Upper lobe of left lung (tissue), 6 donors: ENCODE measurements around the gene AHCYL2. TPM values are rescaled to one million over a fixed set of nuclear protein-coding genes. Genes with fewer than 3 reads are reported as not detected.

ENCODE experiments used
- ATAC-seq, 2 donors: fragments of 200-7000 bp; cut with Tn5 transposase; one replicate each; pipeline ENCODE4 v1.9.1; 2022; ENCODE audit warnings: mild to moderate bottlenecking in 2 of 2, moderate library complexity in 2 of 2; ENCODE audit not compliant: low FRiP score in 2 of 2
- DNase-seq, 2 donors: peaks; one replicate each; pipeline ENCODE4 v3.0.0-alpha.2; 2019 to 2020
- H3K27ac ChIP-seq, 4 donors: fragments of 200-600 bp; sonication (generic); one replicate each; pipeline ENCODE4 v1.5.1; 2016 to 2019
- H3K27me3 ChIP-seq, 4 donors: fragments of 200-600 bp; sonication (generic); one replicate each; pipeline ENCODE4 v1.5.1; 2017 to 2019
- H3K36me3 ChIP-seq, 4 donors: fragments of 200-600 bp; sonication (generic); one replicate each; pipeline ENCODE4 v1.5.1; 2016 to 2019
- H3K4me1 ChIP-seq, 4 donors: fragments of 200-600 bp; sonication (generic); one replicate each; pipeline ENCODE4 v1.5.1; 2018 to 2019
- H3K4me3 ChIP-seq, 4 donors: fragments of 200-600 bp; sonication (generic); one replicate each; pipeline ENCODE4 v1.5.1; 2017 to 2019; ENCODE audit warnings: mild to moderate bottlenecking in 2 of 4, moderate library complexity in 1 of 4
- H3K9me3 ChIP-seq, 4 donors: fragments of 200-600 bp; sonication (generic); one replicate each; pipeline ENCODE4 v1.5.1; 2018 to 2019
- EP300 ChIP-seq, 4 donors: sonication (generic); formaldehyde crosslinking; IDR thresholded peaks; one replicate each; pipeline ENCODE4 v1.5.1; 2017; ENCODE audit warnings: antibody characterized with exemption in 4 of 4, control low read depth in 2 of 4
- POLR2A ChIP-seq, 4 donors: fragments of 450-650 bp; IDR thresholded peaks; one replicate each; pipeline ENCODE4 v1.5.1; 2016 to 2017; ENCODE audit warnings: antibody characterized with exemption in 4 of 4, mild to moderate bottlenecking in 2 of 4
- POLR2AphosphoS5 ChIP-seq, 2 donors: sonication (generic); formaldehyde crosslinking; IDR thresholded peaks; one replicate each; pipeline ENCODE4 v1.5.1; 2017; ENCODE audit warnings: antibody characterized with exemption in 2 of 2
- WGBS, 2 donors: methylation state at CpG; one replicate each; pipeline ENCODE4 v1.1.5; 2017 to 2018; 5-methylcytosine and 5-hydroxymethylcytosine counted together
- total RNA-seq, 6 donors: library from RNA; depleted of rRNA in 4 of 6; stranded (reverse); fragments of >200 nt in 4 of 6; gene quantifications; one replicate each; pipeline versions ENCODE4 v1.1.0 to v1.2.1, GENCODE V29; 2016 to 2021
- TF ChIP-seq, protein P1 (sequence below), 6 experiments: fragments of 450-650 bp in 4 of 6; fragments of 200-600 bp in 2 of 6; sonication (generic) in 2 of 6; IDR thresholded peaks; one replicate each; pipeline ENCODE4 v1.5.1; 2016 to 2019; ENCODE audit warnings: antibody characterized with exemption in 6 of 6
- donor health status: DM: no; HTN: no; CAD: no; lungs with moderate emphysema.
- donor health status: DM: no; HTN: yes; CAD: no; lungs with severe emphysema.

The AHCYL2 gene
- total RNA-seq, 6 donors from 2014 or later: 41.9 to 197 (median 110) TPM

DNA sequence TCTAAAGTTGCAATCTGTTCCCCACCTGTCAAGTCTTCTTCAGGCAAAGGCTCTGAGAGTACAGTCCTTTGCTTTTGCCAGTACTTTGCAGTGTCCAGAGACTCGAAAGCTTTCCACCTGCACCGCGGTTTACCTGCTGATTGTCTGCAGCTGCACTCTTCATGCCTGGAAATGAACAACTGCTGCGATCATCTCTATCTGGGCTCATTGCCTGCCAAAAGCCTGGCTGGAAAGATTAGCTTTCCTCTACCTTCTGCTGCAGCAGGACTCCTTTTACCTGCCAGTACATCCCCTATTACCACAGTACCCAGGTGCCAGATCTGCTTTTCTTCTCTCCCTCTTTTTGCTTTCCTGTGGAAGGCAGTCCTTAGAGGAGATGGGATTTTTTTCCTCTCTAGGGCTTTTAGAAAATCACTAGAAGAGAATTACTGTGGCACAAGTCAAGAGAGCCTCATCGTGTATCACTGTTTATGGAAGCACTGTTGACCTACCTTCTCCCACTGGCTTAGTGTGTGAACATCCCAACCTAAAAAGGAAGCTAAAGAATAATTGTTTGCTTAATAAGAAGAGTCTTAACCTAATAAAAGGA, 211.6 kb downstream of the AHCYL2 start:
- H3K27me3 ChIP-seq: peaks cover 0 to 6% (median 2%) of the 10 kb centered on the region in 4 donors
- H3K4me3 ChIP-seq: no peak overlapping the region
- no peak for TF ChIP-seq POLR2AphosphoS5 (IDR thresholded peaks at IDR 0.05)
- TF ChIP-seq, protein P1, sequence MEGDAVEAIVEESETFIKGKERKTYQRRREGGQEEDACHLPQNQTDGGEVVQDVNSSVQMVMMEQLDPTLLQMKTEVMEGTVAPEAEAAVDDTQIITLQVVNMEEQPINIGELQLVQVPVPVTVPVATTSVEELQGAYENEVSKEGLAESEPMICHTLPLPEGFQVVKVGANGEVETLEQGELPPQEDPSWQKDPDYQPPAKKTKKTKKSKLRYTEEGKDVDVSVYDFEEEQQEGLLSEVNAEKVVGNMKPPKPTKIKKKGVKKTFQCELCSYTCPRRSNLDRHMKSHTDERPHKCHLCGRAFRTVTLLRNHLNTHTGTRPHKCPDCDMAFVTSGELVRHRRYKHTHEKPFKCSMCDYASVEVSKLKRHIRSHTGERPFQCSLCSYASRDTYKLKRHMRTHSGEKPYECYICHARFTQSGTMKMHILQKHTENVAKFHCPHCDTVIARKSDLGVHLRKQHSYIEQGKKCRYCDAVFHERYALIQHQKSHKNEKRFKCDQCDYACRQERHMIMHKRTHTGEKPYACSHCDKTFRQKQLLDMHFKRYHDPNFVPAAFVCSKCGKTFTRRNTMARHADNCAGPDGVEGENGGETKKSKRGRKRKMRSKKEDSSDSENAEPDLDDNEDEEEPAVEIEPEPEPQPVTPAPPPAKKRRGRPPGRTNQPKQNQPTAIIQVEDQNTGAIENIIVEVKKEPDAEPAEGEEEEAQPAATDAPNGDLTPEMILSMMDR (IDR thresholded peaks at IDR 0.05): no peak
- no peak for TF ChIP-seq POLR2A (IDR thresholded peaks at IDR 0.05)
- peaks cover 8 to 16% (median 12%) of the 10 kb centered on the region in 4 donors for H3K4me1 ChIP-seq
- DNase-seq (no peak), ATAC-seq (no peak)
- H3K27ac ChIP-seq: no peak overlapping the region
- H3K9me3 ChIP-seq: no peaks in the 10 kb centered on the region
- H3K36me3 ChIP-seq: no peaks in the 10 kb centered on the region
- WGBS, 2 donors: 94 to 95% methylated on average over 5 of the region's 5 CpGs

DNA sequence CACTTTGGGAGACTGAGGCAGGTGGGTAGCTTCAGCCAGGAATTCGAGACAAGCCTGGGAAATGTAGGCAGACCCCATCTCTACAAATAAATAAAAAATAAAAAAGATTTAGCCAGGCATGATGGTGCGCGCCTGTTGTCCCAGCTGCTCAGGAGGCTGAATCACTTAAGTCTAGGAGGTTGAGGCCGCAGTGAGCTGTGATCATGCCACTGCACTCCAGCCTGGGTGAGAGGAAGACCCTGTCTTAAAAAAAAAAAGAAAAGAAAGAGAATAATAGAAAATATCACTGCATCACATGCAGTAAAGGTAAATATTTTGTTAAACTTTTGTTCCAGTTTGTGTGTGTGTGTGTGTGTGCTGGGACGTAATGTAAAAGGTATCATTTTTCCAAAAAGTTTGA, 212.4 kb downstream of the AHCYL2 start:
- H3K36me3 ChIP-seq: no peaks in the 10 kb centered on the region
- no peak overlapping the region for H3K27ac ChIP-seq
- peaks cover 0 to 6% (median 2%) of the 10 kb centered on the region in 4 donors for H3K27me3 ChIP-seq
- H3K9me3 ChIP-seq: no peaks in the 10 kb centered on the region
- ATAC-seq (no peak), DNase-seq (no peak)
- H3K4me3 ChIP-seq: no peak overlapping the region
- 96 to 97% methylated on average over 5 of the region's 5 CpGs for WGBS, 2 donors
- TF ChIP-seq POLR2AphosphoS5 (IDR thresholded peaks at IDR 0.05) (no peak), EP300 (IDR thresholded peaks at IDR 0.05) (no peak), POLR2A (IDR thresholded peaks at IDR 0.05) (no peak)
- TF ChIP-seq, protein P1 (IDR thresholded peaks at IDR 0.05): no peak
- peaks cover 8 to 16% (median 12%) of the 10 kb centered on the region in 4 donors for H3K4me1 ChIP-seq

DNA sequence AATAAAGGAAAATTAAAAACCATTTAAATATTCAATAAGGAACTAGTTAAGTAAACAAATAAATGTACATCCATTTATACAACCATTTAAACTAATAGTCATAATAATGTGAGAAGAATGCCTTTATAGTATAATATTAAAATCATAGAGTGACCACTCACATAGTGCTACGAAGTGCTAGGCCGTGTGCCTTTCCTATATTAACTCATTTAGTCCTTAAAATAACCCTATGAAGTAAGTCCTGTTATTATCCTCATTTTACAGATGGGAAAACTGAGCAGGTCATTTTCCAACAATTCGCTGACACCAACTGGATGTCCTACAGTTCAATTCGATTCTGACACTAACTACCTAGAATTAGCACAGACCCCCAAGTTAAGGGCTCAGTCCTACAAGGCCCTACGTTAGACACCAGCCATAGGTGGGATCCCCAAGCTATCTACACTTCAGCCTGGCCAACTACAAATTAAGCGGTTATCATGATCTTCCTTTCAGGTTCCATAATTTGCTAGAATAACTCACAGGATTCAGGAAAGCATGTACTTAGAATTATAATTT, 213.5 kb downstream of the AHCYL2 start:
- no peaks in the 10 kb centered on the region for H3K9me3 ChIP-seq
- no peaks in the 10 kb centered on the region for H3K36me3 ChIP-seq

DNA sequence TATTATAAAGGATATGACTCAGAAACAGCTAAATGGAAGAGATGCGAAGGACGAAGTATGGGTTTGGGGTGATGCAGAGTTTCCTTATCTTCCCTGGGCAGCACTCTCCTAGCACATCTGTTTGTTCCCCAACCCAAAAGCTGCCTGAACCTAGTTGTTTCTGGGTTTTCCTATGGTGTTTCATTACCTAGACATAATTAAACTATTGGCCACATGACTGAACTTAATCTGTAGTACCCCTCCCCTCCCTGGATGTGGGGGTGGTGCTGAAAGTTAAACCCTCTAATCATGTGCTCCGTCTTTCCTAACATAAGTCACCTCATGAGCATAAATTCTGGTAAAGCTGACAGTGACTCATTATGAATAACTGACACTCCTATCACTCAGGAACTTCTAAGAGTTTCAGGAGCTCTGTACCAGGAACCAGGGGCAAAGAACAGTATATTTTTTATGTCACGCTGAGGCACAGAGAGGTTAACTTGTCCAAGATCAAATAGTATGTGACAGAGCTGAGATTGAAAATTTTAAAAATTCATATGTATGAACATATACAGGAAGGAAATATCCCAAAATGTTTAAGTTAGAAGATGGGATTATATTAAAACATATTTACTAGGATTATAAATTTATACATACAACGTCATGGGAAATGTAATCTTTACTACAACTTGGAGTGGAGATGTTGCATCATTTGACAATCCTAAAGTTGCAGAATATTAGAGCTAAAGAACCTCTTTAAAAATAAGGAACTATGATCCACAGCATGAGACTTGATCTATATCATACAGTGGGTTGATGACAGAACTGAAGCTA, 214.2 kb downstream of the AHCYL2 start:
- no peaks in the 10 kb centered on the region for H3K9me3 ChIP-seq
- peaks cover 4 to 9% (median 7%) of the 10 kb centered on the region in 4 donors for H3K4me1 ChIP-seq
- H3K4me3 ChIP-seq: no peak overlapping the region
- peaks cover 0 to 6% (median 2%) of the 10 kb centered on the region in 4 donors for H3K27me3 ChIP-seq
- DNase-seq (no peak), ATAC-seq (no peak)
- H3K36me3 ChIP-seq: no peaks in the 10 kb centered on the region
- TF ChIP-seq EP300 (IDR thresholded peaks at IDR 0.05) (no peak), POLR2AphosphoS5 (IDR thresholded peaks at IDR 0.05) (no peak), POLR2A (IDR thresholded peaks at IDR 0.05) (no peak)
- TF ChIP-seq, protein P1 (IDR thresholded peaks at IDR 0.05): no peak
- WGBS, 2 donors: 64 to 70% methylated on average over 5 of the region's 5 CpGs
- no peak overlapping the region for H3K27ac ChIP-seq

More for the DNA sequence above, 213.5 kb downstream of the AHCYL2 start:
- peaks cover 8 to 13% (median 11%) of the 10 kb centered on the region in 4 donors for H3K4me1 ChIP-seq
- TF ChIP-seq, protein P1 (IDR thresholded peaks at IDR 0.05): no peak
- TF ChIP-seq POLR2A (IDR thresholded peaks at IDR 0.05) (no peak), EP300 (IDR thresholded peaks at IDR 0.05) (no peak), POLR2AphosphoS5 (IDR thresholded peaks at IDR 0.05) (no peak)
- DNase-seq (no peak), ATAC-seq (no peak)
- H3K4me3 ChIP-seq: no peak overlapping the region
- H3K27ac ChIP-seq: no peak overlapping the region
- WGBS, 2 donors: 89 to 94% methylated on average over 6 of the region's 6 CpGs
- H3K27me3 ChIP-seq: peaks cover 0 to 6% (median 2%) of the 10 kb centered on the region in 4 donors
